ENCODE data around the gene MCMBP. TPM values are rescaled to one million over a fixed set of nuclear protein-coding genes. Genes with fewer than 3 reads are reported as not detected.
"Not testable (repeated sequence)": the region's sequence is repeated elsewhere in the genome, so short reads cannot be mapped to it uniquely, and the experiment has no call there.

Gene MCMBP
- total RNA-seq, 3 donors from 2014 or later, result 49.9 to 56.4 (median 52.2) TPM

DNA sequence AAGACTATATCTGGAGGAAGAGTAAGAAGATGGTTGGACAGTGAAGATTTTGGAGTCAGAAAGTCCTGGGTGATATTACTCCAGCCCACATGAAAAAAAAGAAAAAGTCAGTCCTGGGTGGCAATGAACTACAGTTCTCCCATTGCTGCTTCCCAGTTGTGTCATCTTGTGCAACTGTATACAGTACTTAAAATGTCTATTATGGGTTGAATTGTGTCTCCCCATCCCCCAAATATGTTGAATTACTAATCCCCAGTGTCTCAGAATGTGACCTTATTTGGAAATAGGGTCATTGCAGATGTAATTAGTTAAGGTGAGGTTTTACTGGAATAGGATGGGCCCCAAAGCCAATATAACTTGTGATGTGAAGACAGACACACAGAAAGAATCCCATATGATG lies 35.5 kb upstream of the MCMBP start:
- DNase-seq (ENCODE audit: low spot score in 2 of 2), result no peak
- Histone ChIP-seq H3K9me3 (no peaks in the 10 kb centered on the region), H3K4me3 (no peak overlapping the region), H3K27me3 (no peaks in the 10 kb centered on the region), H3K4me1 (no peaks in the 10 kb centered on the region), H3K36me3 (no peaks in the 10 kb centered on the region), H3K27ac (no peak overlapping the region)
- TF ChIP-seq POLR2A (IDR thresholded peaks at IDR 0.05), result no peak
- intact Hi-C loops (cut with DNase I; ENCODE audit: low total_unique reads), result no loop called here

DNA sequence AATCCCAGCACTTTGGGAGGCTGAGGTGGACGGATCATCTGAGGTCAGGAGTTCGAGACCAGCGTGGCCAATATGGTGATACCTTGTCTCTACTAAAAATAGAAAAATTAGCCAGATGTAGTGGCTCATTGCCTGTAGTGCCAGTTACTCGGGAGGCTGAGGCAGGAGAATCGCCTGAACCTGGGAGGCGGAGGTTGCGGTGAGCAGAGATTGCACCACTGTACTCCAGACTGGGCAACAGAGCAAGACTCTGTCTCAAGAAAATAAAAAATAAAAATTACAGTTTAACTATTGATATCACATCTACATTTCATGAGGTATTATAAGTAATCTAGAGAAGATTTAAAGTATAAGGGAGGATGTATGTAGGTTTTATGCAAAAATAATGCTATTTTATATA lies 35.1 kb upstream of the MCMBP start:
- H3K4me3 ChIP-seq; H3K4me1 ChIP-seq; intact Hi-C loops (cut with DNase I; ENCODE audit: low total_unique reads); H3K27me3 ChIP-seq; DNase-seq (ENCODE audit: low spot score in 2 of 2); H3K9me3 ChIP-seq; H3K27ac ChIP-seq; H3K36me3 ChIP-seq: not testable (repeated sequence)

DNA sequence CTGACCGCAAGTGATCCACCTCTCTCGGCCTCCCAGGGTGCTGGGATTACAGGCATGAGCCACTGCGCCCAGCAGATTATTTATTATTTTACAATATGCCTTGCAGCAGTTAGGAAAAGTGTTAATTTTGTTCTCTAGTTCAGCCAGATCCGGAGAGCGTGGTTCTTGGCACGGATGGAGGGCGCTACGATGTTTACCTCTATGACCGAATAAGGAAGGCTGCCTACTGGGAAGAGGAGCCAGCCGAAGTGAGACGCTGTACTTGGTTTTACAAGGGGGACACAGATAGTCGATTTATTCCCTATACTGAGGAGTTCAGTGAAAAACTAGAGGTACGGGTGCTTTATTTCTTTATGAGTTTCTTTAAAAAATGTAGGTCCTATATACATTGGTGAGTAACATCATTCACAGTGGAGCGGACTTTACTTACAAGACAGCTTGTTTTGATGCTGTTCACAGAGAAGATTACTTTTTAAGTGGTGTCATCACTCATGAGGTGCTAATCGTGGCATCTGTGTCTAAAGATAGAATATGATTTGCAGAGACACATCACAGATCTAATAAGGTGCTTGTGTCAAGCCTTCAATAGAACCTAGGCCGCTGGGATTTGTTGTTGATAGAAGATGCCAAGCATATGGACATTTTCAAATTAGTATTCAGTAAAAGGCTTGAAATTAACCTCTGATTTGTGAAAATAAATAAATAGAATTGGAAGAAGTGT lies 31.5 kb upstream of the MCMBP start:
- Histone ChIP-seq H3K4me3 (no peak overlapping the region), H3K4me1 (no peaks in the 10 kb centered on the region), H3K27me3 (no peaks in the 10 kb centered on the region), H3K36me3 (no peaks in the 10 kb centered on the region), H3K27ac (no peak overlapping the region), H3K9me3 (no peaks in the 10 kb centered on the region)
- intact Hi-C loops (cut with DNase I; ENCODE audit: low total_unique reads), result no loop called here
- TF ChIP-seq POLR2A (IDR thresholded peaks at IDR 0.05) (no peak), POLR2AphosphoS5 (IDR thresholded peaks at IDR 0.05) (no peak)
- TF ChIP-seq, protein P1, sequence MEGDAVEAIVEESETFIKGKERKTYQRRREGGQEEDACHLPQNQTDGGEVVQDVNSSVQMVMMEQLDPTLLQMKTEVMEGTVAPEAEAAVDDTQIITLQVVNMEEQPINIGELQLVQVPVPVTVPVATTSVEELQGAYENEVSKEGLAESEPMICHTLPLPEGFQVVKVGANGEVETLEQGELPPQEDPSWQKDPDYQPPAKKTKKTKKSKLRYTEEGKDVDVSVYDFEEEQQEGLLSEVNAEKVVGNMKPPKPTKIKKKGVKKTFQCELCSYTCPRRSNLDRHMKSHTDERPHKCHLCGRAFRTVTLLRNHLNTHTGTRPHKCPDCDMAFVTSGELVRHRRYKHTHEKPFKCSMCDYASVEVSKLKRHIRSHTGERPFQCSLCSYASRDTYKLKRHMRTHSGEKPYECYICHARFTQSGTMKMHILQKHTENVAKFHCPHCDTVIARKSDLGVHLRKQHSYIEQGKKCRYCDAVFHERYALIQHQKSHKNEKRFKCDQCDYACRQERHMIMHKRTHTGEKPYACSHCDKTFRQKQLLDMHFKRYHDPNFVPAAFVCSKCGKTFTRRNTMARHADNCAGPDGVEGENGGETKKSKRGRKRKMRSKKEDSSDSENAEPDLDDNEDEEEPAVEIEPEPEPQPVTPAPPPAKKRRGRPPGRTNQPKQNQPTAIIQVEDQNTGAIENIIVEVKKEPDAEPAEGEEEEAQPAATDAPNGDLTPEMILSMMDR (IDR thresholded peaks at IDR 0.05), result no peak
- DNase-seq (ENCODE audit: low spot score in 2 of 2), result no peak

DNA sequence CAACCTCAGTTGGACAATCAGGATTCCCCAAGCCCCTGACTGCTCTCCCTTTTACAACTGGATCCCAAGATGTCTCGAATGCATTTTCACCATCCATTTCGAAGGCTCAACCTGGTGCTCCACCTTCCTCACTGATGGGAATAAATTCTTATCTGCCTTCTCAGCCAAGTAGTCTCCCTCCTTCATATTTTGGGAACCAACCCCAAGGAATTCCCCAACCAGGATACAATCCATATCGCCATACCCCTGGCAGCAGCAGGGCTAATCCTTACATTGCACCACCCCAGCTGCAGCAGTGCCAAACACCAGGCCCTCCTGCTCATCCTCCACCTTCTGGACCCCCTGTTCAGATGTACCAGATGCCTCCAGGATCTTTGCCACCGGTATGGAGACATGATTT lies 25.9 kb upstream of the MCMBP start:
- H3K27me3 ChIP-seq, result no peaks in the 10 kb centered on the region
- TF ChIP-seq POLR2AphosphoS5 (IDR thresholded peaks at IDR 0.05), result no peak
- no peak for TF ChIP-seq POLR2A (IDR thresholded peaks at IDR 0.05)
- TF ChIP-seq, protein P1 (IDR thresholded peaks at IDR 0.05), result no peak
- H3K27ac ChIP-seq, result no peak overlapping the region
- no peaks in the 10 kb centered on the region for H3K36me3 ChIP-seq
- no peak overlapping the region for H3K4me3 ChIP-seq
- no peaks in the 10 kb centered on the region for H3K9me3 ChIP-seq
- intact Hi-C loops (cut with DNase I; ENCODE audit: low total_unique reads), result no loop called here
- peaks cover 0 to 20% of the 10 kb centered on the region in 2 donors for H3K4me1 ChIP-seq
- DNase-seq (ENCODE audit: low spot score in 2 of 2), result no peak

DNA sequence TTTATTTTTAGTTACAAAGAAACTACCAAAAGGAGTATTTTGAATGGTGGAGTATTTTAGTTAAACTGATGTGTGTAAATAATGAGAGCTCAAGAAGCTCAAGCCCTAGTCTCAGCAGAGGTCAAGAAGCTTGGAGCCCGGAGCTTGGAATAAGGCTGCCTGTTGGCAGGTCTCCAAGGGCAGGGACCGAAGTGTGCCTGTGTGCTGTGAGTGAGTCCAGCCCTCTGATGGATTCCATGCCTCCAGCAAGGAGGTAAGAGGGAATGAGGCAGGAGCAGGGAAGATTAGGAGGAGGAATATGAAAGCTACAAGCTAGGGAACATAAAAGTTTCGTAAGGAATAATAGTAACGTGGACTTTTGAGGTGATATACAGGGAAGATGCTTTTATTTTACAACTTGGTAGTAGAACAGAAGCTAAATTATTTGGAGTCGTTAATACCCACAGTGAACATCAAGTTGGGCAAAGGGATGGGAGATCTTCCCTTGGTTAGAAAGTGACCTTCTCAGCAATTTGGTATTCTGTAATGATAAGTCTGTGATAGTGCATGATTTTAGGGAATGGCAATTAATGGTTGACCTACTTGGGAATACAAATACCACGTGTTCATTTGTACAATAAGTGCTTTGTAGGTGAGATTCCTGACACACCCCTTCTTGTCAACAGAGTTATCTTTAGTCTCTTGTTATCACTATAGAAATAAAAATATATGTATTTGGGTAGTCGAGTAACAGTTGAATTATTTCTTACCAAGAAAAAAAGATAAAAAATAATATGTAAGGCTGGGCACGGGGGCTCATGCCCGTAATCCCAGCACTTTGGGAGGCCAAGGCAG lies 24.5 kb upstream of the MCMBP start:
- H3K27me3 ChIP-seq, result no peaks in the 10 kb centered on the region
- H3K4me3 ChIP-seq, result no peak overlapping the region
- DNase-seq (ENCODE audit: low spot score in 2 of 2), result no peak
- H3K4me1 ChIP-seq, result peaks cover 0 to 27% of the 10 kb centered on the region in 2 donors
- peak overlapping the region in 1 of 2 donors; percentile 55 for H3K27ac ChIP-seq
- H3K36me3 ChIP-seq, result no peaks in the 10 kb centered on the region
- TF ChIP-seq POLR2AphosphoS5 (IDR thresholded peaks at IDR 0.05) (no peak), POLR2A (IDR thresholded peaks at IDR 0.05) (no peak)
- TF ChIP-seq, protein P1 (IDR thresholded peaks at IDR 0.05), result no peak
- intact Hi-C loops (cut with DNase I; ENCODE audit: low total_unique reads), result no loop called here
- H3K9me3 ChIP-seq, result no peaks in the 10 kb centered on the region

DNA sequence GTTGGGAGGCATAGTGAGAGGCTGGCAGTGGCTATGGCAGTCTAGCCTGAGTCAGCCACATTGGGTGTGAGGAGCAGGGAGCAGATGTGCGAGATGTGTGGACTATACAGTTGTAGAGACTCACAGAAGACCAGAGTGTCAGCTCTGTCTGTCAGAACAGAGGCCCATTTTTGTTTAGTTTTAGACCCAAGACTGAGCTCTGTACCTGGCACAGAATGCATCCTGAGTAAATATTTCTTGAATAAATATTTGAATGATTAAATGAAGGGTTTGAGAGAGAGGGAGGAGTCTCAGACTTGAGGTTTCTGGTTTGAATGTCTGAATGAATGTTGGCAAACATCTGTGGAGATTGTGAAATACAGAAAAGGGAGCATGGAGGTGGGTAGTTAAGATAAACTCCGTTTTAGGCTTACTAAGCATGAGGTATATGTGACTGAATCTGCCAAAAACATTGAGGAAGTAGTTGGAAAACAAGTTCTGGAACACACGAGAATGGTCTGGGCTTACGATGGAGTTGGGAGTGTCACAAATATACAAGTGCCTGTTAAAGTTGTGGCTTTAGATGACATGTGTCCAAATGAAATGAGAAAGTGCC lies 23.5 kb upstream of the MCMBP start:
- intact Hi-C loops (cut with DNase I; ENCODE audit: low total_unique reads), result no loop called here
- H3K4me1 ChIP-seq, result peaks cover 0 to 27% of the 10 kb centered on the region in 2 donors
- DNase-seq (ENCODE audit: low spot score in 2 of 2), result no peak
- TF ChIP-seq, protein P1 (IDR thresholded peaks at IDR 0.05), result no peak
- no peak for TF ChIP-seq POLR2A (IDR thresholded peaks at IDR 0.05)
- TF ChIP-seq POLR2AphosphoS5 (IDR thresholded peaks at IDR 0.05), result no peak
- no peak overlapping the region for H3K4me3 ChIP-seq
- no peaks in the 10 kb centered on the region for H3K36me3 ChIP-seq
- H3K27me3 ChIP-seq, result no peaks in the 10 kb centered on the region
- no peaks in the 10 kb centered on the region for H3K9me3 ChIP-seq
- peak overlapping the region; percentile 55 to 69 for H3K27ac ChIP-seq
